Neural progenitor cell (in vitro differentiated cells): ENCODE measurements around the gene RGL2. TPM values are rescaled to one million over a fixed set of nuclear protein-coding genes. Genes with fewer than 3 reads are reported as not detected.

Experiments used
- DNase-seq: peaks from one replicate; pipeline ENCODE4 v3.0.0-alpha.2; 2016; ENCODE audit warnings: low spot score
- H2AFZ ChIP-seq: fragments of 200-600 bp; sonication (generic); replicated peaks from 2 replicates; pipeline ENCODE4 v1.6.1; 2016; ENCODE audit warnings: antibody characterized with exemption
- H3F3A ChIP-seq: fragments of 200-600 bp; sonication (generic); 2 replicates; pipeline ENCODE4 v1.6.1; 2016; ENCODE audit warnings: antibody characterized with exemption, low read depth
- H3K27ac ChIP-seq: fragments of 200-600 bp; sonication (generic); 2 replicates; pipeline ENCODE4 v1.5.1; 2016; ENCODE audit warnings: mild to moderate bottlenecking
- H3K27me3 ChIP-seq: fragments of 200-600 bp; sonication (generic); 2 replicates; pipeline ENCODE4 v1.6.1; 2016; ENCODE audit warnings: mild to moderate bottlenecking, moderate library complexity
- H3K36me3 ChIP-seq: fragments of 200-600 bp; sonication (generic); 2 replicates; pipeline ENCODE4 v1.5.1; 2016
- H3K4me1 ChIP-seq: fragments of 200-600 bp; sonication (generic); 2 replicates; pipeline ENCODE4 v1.6.1; 2016; ENCODE audit warnings: mixed run types
- H3K4me2 ChIP-seq: fragments of 200-600 bp; sonication (generic); 2 replicates; pipeline ENCODE4 v1.6.1; 2016
- H3K4me3 ChIP-seq: fragments of 200-600 bp; sonication (generic); 2 replicates; pipeline ENCODE4 v1.5.1; 2016
- H3K79me2 ChIP-seq: fragments of 200-600 bp; sonication (generic); 2 replicates; pipeline ENCODE4 v1.6.1; 2016; ENCODE audit warnings: low read depth
- H3K9ac ChIP-seq: fragments of 200-600 bp; sonication (generic); 2 replicates; pipeline ENCODE4 v1.6.1; 2016
- H3K9me3 ChIP-seq: fragments of 200-600 bp; sonication (generic); 2 replicates; pipeline ENCODE4 v1.5.1; 2016; ENCODE audit warnings: low read depth
- H4K20me1 ChIP-seq: fragments of 200-600 bp; sonication (generic); 2 replicates; pipeline ENCODE4 v1.6.1; 2016; ENCODE audit warnings: low read depth
- H3K27ac Mint-ChIP-seq: 3 replicates; pipeline ENCODE4 v1.8.0; 2021; ENCODE audit warnings: mixed read lengths
- H3K27me3 Mint-ChIP-seq: 2 replicates; pipeline ENCODE4 v1.8.0; 2022; ENCODE audit warnings: low read depth, mild to moderate bottlenecking, inconsistent platforms, moderate library complexity, mixed read lengths; ENCODE audit not compliant: insufficient read depth
- H3K36me3 Mint-ChIP-seq: 3 replicates; pipeline ENCODE4 v1.8.0; 2021; ENCODE audit warnings: mixed read lengths
- H3K4me1 Mint-ChIP-seq: 3 replicates; pipeline ENCODE4 v1.8.0; 2021; ENCODE audit warnings: mixed read lengths
- H3K4me3 Mint-ChIP-seq: 3 replicates; pipeline ENCODE4 v1.8.0; 2021; ENCODE audit warnings: mild to moderate bottlenecking, moderate library complexity, mixed read lengths
- H3K9me3 Mint-ChIP-seq: 3 replicates; pipeline ENCODE4 v1.8.0; 2020; ENCODE audit warnings: mixed read lengths
- CTCF ChIP-seq: fragments of 200-600 bp; sonication (generic); IDR thresholded peaks from 2 replicates; pipeline ENCODE4 v1.5.1; 2017; ENCODE audit warnings: antibody characterized with exemption, mild to moderate bottlenecking
- EZH2 ChIP-seq: fragments of 200-600 bp; sonication (generic); IDR thresholded peaks from 2 replicates; pipeline ENCODE4 v1.6.1; 2017; ENCODE audit warnings: antibody characterized with exemption, mild to moderate bottlenecking, moderate library complexity
- EZH2phosphoT487 ChIP-seq: fragments of 200-600 bp; sonication (generic); IDR thresholded peaks from 2 replicates; pipeline ENCODE4 v1.6.1; 2017; ENCODE audit warnings: antibody characterized with exemption
- total RNA-seq: library from RNA; depleted of rRNA; stranded (reverse); fragments of >200 nt; gene quantifications from 2 replicates; pipeline ENCODE4 v1.2.3, GENCODE V29; 2015; ENCODE audit warnings: low replicate concordance

Gene RGL2
- total RNA-seq, 1 donor from 2014 or later = 28.3 TPM

- H3K4me3 Mint-ChIP-seq = peak within 1 kb of the TSS; percentile 98
- H3K9me3 Mint-ChIP-seq = no peaks in the 10 kb centered on the region
- Histone ChIP-seq H3K4me2 (peak within 1 kb of the TSS; percentile 71), H3K4me3 (peak within 1 kb of the TSS; percentile 77), H3K79me2 (peaks cover 41% of the 10 kb centered on the region), H3K36me3 (no peaks in the 10 kb centered on the region), H3F3A (peaks cover 62% of the 10 kb centered on the region), H3K9me3 (no peaks in the 10 kb centered on the region), H3K9ac (no peak within 1 kb of the TSS), H3K27me3 (peaks cover 12% of the 10 kb centered on the region), H3K27ac (peak within 1 kb of the TSS; percentile 65), H2AFZ (peak within 1 kb of the TSS; percentile 75), H4K20me1 (peaks cover 21% of the 10 kb centered on the region), H3K4me1 (peaks cover 28% of the 10 kb centered on the region)
- peaks cover 24% of the 10 kb centered on the region for H3K36me3 Mint-ChIP-seq
- peak; percentile 99 for DNase-seq
- TF ChIP-seq EZH2phosphoT487 (no peak), CTCF (no peak), EZH2 (no peak)
- peaks cover 7% of the 10 kb centered on the region for H3K27me3 Mint-ChIP-seq
- peak within 1 kb of the TSS; percentile 98 for H3K27ac Mint-ChIP-seq
- H3K4me1 Mint-ChIP-seq = peaks cover 62% of the 10 kb centered on the region
Observed at GRCh38 chr6:33317669-33318425, 19.1 kb upstream of the RGL2 start, which contains the start of gene ZBTB22. ZBTB22 (minus strand) TSS chr6:33317744; CDS start chr6:33316916, 828 bp downstream.

- no peak overlapping the region for H2AFZ ChIP-seq
- peak overlapping the region; percentile 65 for H3K27ac ChIP-seq
Observed at GRCh38 chr6:33317419-33317668, 18.6 kb upstream of the RGL2 start.

DNA sequence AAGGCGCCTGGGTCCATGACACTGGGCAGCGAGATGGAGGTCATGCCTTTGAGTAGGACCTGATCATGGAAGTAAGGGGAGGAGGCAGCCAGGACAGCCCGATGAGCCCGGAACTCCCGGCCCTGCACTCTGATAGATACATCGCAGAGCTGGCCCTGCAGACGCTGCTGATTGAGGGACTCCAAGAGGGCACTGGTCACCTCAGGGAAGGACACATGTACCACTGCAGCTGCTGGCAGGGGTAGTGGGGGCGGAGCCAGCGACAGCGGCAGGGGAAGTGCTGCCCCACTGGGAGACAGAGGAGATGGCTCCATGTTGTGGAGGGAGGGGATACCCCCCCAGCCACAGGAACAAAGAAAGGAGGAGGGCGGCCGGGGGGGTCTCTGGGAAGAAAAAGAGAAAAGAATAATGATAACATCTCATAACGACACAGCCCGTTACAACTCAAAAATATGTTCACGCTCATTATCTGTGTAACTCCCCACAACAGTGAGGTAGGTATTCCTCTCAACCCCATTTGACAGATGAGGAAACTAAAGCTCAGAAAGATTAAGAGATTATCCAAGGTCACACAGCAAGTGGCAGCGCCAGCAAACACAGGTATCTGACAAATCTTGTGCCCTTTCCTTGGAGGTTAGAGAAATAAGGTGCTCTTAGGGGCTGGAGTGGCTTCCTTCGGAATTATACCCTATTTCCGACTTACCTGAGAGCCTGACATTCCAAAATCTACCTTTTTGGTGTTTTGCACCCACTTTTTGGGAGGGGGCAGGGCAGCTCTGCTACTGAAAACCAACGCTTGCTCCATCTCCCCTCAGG is 18.1 kb upstream of the RGL2 start:
- Mint-ChIP-seq H3K36me3 (peaks cover 24% of the 10 kb centered on the region), H3K27me3 (peaks cover 11% of the 10 kb centered on the region), H3K4me1 (peaks cover 67% of the 10 kb centered on the region), H3K4me3 (peak overlapping the region; percentile 86), H3K9me3 (no peaks in the 10 kb centered on the region), H3K27ac (no peak overlapping the region)
- peaks cover 32% of the 10 kb centered on the region for H3K79me2 ChIP-seq
- H3K4me2 ChIP-seq = peak overlapping the region; percentile 65
- peak; percentile 26 for DNase-seq
- H3F3A ChIP-seq = peaks cover 70% of the 10 kb centered on the region
- no peak overlapping the region for H3K9ac ChIP-seq
- H3K36me3 ChIP-seq = no peaks in the 10 kb centered on the region
- no peaks in the 10 kb centered on the region for H3K9me3 ChIP-seq
- no peak overlapping the region for H2AFZ ChIP-seq
- H3K4me1 ChIP-seq = peaks cover 34% of the 10 kb centered on the region
- TF ChIP-seq EZH2 (no peak), CTCF (no peak), EZH2phosphoT487 (no peak)
- H3K27me3 ChIP-seq = peaks cover 23% of the 10 kb centered on the region
- H3K27ac ChIP-seq = no peak overlapping the region
- peak overlapping the region; percentile 77 for H3K4me3 ChIP-seq
- H4K20me1 ChIP-seq = peaks cover 27% of the 10 kb centered on the region

More at GRCh38 chr6:33317419-33317668, 18.6 kb upstream of the RGL2 start:
- H3K27me3 ChIP-seq = peaks cover 17% of the 10 kb centered on the region
- peaks cover 23% of the 10 kb centered on the region for H4K20me1 ChIP-seq
- H3K9me3 Mint-ChIP-seq = no peaks in the 10 kb centered on the region
- H3K4me3 ChIP-seq = peak overlapping the region; percentile 77
- H3K27ac Mint-ChIP-seq = no peak overlapping the region
- H3K4me1 Mint-ChIP-seq = peaks cover 67% of the 10 kb centered on the region
- no peaks in the 10 kb centered on the region for H3K9me3 ChIP-seq
- peaks cover 38% of the 10 kb centered on the region for H3K79me2 ChIP-seq
- peaks cover 10% of the 10 kb centered on the region for H3K27me3 Mint-ChIP-seq
- H3F3A ChIP-seq = peaks cover 67% of the 10 kb centered on the region
- no peaks in the 10 kb centered on the region for H3K36me3 ChIP-seq
- peak overlapping the region; percentile 86 for H3K4me3 Mint-ChIP-seq
- peak overlapping the region; percentile 65 for H3K4me2 ChIP-seq
- H3K9ac ChIP-seq = no peak overlapping the region
- no peak for DNase-seq
- peaks cover 31% of the 10 kb centered on the region for H3K4me1 ChIP-seq
- TF ChIP-seq EZH2phosphoT487 (no peak), CTCF (no peak), EZH2 (no peak)
- H3K36me3 Mint-ChIP-seq = peaks cover 24% of the 10 kb centered on the region
